ENCODE results near the gene CATSPERE.

- TF ChIP-seq HCFC1 (IDR thresholded peaks at IDR 0.05; ENCODE audit: low read length) (peak; percentile 37; the same call in 1 of the 2 replicates), CHD1 (IDR thresholded peaks at IDR 0.05; ENCODE audit: low read depth, low read length) (no peak), CHD4 (IDR thresholded peaks at IDR 0.05) (no peak), CREB1 (IDR thresholded peaks at IDR 0.05; ENCODE audit: low read depth) (no peak), MEF2B (IDR thresholded peaks at IDR 0.05; ENCODE audit: partially characterized antibody, poor library complexity, severe bottlenecking) (peak; percentile 93), CTCF (IDR thresholded peaks at IDR 0.05 in 2 of 3, conservative IDR thresholded peaks at IDR 0.05 in 1 of 3; ENCODE audit: control insufficient read depth in 2 of 3, extremely low read depth in 1 of 3, insufficient read depth in 1 of 3, low read depth in 3 of 3, low read length in 3 of 3) (no peak), NBN (IDR thresholded peaks at IDR 0.05) (no peak), HDAC2 (IDR thresholded peaks at IDR 0.05) (no peak), CEBPB (IDR thresholded peaks at IDR 0.05; ENCODE audit: borderline replicate concordance in 1 of 2, low read depth in 2 of 2, low read length in 2 of 2) (no peak)
These were observed at the start of gene CATSPERE for GRCh38 chr1:244461245-244462071.

Data from GM12878 (cell line).